HG03066 (cell line): Measurements from ENCODE around the gene RRP8.

Experiments
- ATAC-seq: cut with Tn5 transposase; IDR thresholded peaks from one replicate; pipeline ENCODE4 v1.9.1; 2021; ENCODE audit warnings: low read depth; ENCODE audit not compliant: unreplicated experiment

RRP8 gene

DNA sequence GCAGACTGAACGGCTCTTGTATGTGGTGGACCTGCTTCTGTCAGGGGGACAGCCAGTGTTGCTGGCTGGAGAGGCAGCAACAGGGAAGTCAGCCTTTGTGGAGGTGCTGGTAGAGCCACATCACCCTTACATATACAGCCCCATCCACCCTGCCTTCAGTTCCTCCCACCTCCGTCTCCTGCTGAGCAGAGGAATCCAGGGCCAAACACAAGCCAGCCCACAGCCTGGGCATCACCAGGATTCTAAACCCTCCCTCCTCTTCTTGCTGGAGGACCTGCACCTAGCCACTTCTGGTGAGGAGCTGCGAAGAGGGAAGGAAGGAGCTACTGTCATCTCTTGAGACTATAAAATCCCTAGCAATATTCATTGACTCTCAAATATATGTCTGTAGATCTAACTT, 54.8 kb downstream of the RRP8 start:
- no peak for ATAC-seq

DNA sequence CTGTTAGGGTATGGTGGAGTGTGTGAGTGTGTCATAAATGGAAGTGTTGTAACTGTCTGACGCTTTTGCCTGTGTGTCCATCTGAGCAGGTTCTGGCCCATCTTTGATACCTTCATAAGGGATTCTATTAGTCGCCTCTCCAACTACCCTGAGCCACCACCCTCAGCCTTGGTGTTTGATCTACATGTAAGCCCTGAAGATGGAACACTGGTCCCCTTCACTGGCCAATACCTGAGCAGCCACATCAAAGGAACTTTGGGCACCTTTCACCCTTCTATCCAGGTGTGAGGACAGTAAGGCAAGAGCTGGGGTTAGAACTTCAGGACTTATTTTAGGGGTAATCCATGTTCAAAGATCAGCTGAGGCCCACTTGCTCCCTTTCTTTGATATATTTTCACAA, 55.3 kb downstream of the RRP8 start:
- no peak for ATAC-seq

DNA sequence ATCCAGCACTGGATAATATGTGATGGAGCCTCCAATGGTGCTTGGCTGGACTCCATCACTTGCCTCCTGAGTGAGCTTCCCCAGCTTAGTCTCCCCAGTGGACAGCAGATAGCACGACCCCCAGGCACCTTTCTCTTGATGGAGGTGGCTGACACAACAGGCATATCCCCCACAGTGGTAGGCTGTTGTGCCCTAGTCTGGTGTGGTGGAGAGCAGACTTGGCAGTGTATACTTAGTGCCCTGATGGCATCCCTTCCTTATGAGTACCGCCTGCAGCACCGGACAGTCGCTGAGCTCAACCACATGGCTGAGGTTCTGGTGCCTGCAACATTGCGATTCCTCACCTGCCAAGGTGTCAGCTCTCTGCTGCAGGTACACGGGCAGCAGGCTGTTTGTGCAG, 56.2 kb downstream of the RRP8 start:
- no peak for ATAC-seq

DNA sequence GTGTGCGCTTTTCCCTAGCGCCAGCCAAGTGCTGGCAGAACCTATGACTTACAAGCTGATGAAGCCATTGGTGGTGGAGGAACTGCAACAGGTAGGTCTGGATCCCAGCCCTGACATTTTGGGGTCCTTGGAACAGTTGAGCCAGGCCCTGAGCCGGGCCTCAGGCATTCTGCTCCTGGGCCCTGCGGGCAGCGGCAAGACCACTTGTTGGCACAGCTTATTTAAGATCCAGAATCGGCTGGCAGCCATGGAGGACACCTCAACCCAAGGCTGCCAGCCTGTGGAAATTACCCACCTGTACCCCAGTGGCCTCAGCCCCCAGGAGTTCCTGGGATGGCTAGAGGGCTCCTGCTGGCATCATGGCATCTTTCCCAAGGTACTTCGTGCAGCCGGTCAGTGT, 56.7 kb downstream of the RRP8 start:
- ATAC-seq = no peak

DNA sequence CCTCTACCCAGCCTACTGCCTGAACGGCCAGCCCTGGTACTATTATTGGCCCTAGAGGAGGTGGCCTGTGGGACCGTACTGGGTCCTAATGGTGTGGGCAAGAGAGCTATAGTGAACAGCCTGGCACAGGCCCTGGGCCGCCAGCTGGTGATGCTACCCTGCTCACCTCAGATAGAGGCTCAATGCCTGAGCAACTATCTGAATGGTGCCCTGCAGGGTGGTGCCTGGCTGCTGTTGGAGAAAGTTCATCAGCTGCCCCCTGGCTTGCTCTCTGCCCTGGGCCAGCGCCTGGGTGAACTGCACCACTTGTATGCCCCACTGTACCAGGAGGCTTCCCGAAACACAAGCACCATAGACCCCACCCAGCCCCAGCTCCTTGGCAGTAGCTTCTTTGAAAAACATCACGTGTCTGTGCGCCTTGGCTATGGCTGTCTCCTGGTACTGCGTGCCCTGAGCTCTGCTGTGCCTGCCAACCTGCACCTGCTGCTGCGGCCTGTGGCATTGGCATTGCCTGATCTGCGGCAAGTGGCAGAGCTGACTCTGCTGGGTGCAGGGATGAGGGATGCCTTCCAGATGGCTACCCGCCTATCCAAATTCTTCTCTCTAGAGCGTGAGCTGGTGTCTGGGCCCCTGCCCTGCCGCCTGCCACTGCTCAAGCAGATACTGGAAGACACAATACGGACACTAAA, 57.4 kb downstream of the RRP8 start:
- ATAC-seq = no peak
